H54 (cell line): ENCODE data around the gene SSPN.
"Not testable (repeated sequence)": the region's sequence is repeated elsewhere in the genome, so short reads cannot be mapped to it uniquely, and the experiment has no call there.

Source experiments
- DNase-seq: peaks from one replicate; pipeline ENCODE4 v3.0.0; 2011; ENCODE audit warnings: low spot score, mixed read lengths; ENCODE audit not compliant: insufficient read length
- FAIRE-seq: peaks from 3 replicates; lab custom pipeline; 2011; peaks lifted over from hg19 to GRCh38; lab: Jason Lieb, UNC
- POLR2A ChIP-seq: IDR thresholded peaks from 2 replicates; pipeline ENCODE4 v1.6.1; 2011; ENCODE audit warnings: low read depth, mild to moderate bottlenecking, low read length

The SSPN gene

GRCh38 chr12:26227361-26227745, 32.0 kb downstream of the SSPN start:
- TF ChIP-seq POLR2A: no peak
- FAIRE-seq (no peak), DNase-seq (no peak)

GRCh38 chr12:26229910-26230309, 34.5 kb downstream of the SSPN start:
- no peak for TF ChIP-seq POLR2A
- FAIRE-seq (no peak), DNase-seq (no peak)

GRCh38 chr12:26231470-26231869, 36.1 kb downstream of the SSPN start:
- DNase-seq (no peak), FAIRE-seq (no peak)
- no peak for TF ChIP-seq POLR2A

GRCh38 chr12:26231921-26232320, 36.5 kb downstream of the SSPN start:
- DNase-seq (no peak), FAIRE-seq (no peak)
- TF ChIP-seq POLR2A: no peak

GRCh38 chr12:26233631-26234030, 38.3 kb downstream of the SSPN start:
- DNase-seq (no peak), FAIRE-seq (no peak)
- no peak for TF ChIP-seq POLR2A

GRCh38 chr12:26235465-26235864, 40.1 kb downstream of the SSPN start:
- not testable (repeated sequence) for FAIRE-seq, DNase-seq

- TF ChIP-seq POLR2A: no peak
- DNase-seq (no peak), FAIRE-seq (no peak)
Observed at GRCh38 chr12:26238341-26239121, 43.2 kb downstream of the SSPN start.

GRCh38 chr12:26239122-26239851, 43.9 kb downstream of the SSPN start:
- TF ChIP-seq POLR2A: no peak
- FAIRE-seq (peak; percentile 93), DNase-seq (peak; percentile 64)

- DNase-seq (no peak), FAIRE-seq (peak; percentile 27)
- no peak for TF ChIP-seq POLR2A
Observed at GRCh38 chr12:26239852-26240815, 44.8 kb downstream of the SSPN start.

- FAIRE-seq (no peak), DNase-seq (no peak)
- no peak for TF ChIP-seq POLR2A
Observed at GRCh38 chr12:26241080-26241479, 45.7 kb downstream of the SSPN start.

GRCh38 chr12:26242683-26243082, 47.3 kb downstream of the SSPN start:
- FAIRE-seq: no peak
- no peak for TF ChIP-seq POLR2A
- no peak for DNase-seq

GRCh38 chr12:26244503-26244902, 49.1 kb downstream of the SSPN start:
- no peak for TF ChIP-seq POLR2A
- no peak for FAIRE-seq
- no peak for DNase-seq

- DNase-seq: no peak
- no peak for TF ChIP-seq POLR2A
- no peak for FAIRE-seq
Observed at GRCh38 chr12:26245175-26245942, 50.0 kb downstream of the SSPN start.
